Stimulated activated CD4-positive, alpha-beta T cell treated with anti-CD3 and anti-CD28 coated beads, Interleukin-2, amount 100 ng/mL, for 48 hours (primary cell): ENCODE data around the gene SLC24A4.
"Not testable (repeated sequence)": the region's sequence is repeated elsewhere in the genome, so short reads cannot be mapped to it uniquely, and the experiment has no call there.

Experiments
- DNase-seq, 2 donors: peaks; one replicate each; pipeline ENCODE4 v3.0.0-alpha.2; 2020

Gene SLC24A4

DNA sequence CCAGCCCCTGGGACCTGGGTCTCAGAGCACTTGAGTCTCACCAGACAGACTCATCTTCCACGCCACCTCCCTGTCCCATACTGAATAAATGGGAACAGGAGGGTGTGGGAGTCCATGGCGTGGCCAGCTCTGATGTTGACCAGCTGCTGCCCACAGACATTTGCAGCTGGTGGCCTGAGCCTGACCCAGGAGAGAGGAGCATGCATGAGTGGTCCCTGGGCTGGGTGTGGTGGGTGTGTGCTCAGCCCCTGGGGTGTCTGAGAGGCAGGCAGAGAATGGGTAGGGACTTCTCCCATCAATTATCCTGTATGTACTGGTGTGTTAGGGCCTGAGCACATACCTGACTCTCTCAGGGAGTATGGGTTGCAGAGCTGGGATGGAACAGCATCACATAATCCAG, 49.3 kb downstream of the SLC24A4 start:
- no peak for DNase-seq

DNA sequence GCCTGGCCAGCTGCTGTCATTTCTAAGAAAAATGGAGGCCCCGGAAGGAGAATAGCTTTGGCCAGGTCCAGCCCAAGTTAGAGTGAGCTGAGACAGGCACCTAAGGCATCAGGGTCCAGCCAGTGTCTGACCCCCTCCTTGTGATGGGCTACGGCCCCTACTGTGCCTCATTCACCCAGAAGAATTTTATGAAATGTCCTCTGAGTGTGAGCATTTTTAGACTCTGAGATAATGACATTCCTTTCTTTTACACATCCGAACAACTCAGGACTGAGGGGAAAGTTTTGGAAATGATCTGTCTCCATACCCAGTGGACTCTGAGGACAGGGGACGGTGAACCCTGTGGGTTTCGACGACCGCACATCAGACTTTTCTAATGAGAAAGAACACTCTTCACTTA, 50.4 kb downstream of the SLC24A4 start:
- no peak for DNase-seq

DNA sequence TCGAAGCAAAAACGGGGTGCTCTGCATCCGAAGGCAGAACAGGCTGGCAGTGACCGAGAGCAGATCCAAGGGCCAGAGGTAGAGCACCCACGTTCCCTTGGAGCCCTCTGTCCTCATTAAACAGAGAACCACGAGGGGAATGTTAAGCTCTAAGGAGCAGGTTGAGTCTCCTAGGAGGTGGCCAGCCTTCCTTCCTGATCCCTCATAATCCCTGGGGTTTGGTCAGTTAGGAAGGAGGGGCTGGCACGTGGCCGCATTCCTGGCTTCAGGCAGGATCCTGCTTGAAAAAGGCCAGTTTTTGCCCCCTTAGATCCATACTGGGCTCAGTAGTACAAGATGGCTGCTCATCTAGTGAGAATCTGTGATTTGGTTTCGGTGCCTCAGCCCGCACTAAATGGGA, 57.2 kb downstream of the SLC24A4 start:
- DNase-seq: no peak

DNA sequence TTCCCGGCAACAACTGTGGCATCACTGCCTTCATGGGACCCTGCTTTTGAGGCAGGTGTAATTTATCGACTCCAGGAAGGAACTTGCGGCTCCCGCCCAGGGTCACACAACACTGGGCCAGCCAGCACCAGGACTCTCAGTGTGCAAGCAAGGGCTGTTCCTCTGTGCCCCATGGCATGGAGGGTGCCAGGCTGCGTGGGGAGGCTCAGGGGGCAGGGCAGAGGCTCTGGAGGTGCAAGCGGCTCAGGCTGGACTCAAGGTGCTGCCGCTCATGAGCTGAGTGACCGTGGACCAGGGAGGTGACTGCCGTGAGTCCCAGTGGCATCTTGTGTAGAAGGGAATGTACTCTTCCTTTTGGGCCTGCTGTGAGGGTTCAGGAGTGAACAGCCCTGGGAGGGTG, 57.6 kb downstream of the SLC24A4 start:
- DNase-seq: no peak

DNA sequence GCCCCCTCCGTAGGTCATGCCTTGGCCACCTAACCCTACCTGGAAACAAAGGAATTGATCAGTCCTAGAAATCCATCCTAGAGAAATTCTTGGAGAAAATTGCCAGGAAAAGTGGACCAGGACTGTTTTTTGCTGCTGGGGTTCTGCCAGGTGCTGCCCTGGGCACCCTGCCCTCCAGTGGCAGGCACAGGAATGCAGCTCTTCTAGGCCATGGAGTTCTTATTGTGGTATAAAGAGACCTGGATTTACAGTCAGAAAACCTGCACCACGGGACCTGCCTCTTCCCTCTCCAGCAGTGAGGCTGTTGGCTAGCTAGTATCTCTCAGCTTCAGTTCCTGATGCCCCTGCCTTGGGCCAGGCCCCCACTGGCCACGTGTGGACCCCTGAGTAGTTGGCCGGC, 59.7 kb downstream of the SLC24A4 start:
- DNase-seq: no peak

DNA sequence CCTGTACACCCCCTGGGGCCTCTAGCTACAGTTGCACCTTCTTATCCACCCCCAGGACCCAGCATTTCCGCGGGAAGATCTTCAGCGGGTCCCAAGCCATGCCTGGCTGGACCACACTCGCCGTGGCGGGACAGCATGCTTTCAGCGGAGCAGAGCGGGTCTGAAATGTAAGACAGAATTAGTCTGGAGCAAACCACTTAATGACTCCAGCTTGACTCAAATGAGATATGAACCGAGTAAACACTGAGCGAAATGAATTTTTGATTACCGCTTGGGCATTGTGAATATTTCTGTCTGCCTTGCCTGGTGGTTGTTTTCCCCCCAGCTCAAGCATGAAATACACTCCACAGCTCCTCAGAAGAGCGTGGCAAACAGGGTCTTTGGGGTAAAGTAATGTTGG, 60.8 kb downstream of the SLC24A4 start:
- no peak for DNase-seq

DNA sequence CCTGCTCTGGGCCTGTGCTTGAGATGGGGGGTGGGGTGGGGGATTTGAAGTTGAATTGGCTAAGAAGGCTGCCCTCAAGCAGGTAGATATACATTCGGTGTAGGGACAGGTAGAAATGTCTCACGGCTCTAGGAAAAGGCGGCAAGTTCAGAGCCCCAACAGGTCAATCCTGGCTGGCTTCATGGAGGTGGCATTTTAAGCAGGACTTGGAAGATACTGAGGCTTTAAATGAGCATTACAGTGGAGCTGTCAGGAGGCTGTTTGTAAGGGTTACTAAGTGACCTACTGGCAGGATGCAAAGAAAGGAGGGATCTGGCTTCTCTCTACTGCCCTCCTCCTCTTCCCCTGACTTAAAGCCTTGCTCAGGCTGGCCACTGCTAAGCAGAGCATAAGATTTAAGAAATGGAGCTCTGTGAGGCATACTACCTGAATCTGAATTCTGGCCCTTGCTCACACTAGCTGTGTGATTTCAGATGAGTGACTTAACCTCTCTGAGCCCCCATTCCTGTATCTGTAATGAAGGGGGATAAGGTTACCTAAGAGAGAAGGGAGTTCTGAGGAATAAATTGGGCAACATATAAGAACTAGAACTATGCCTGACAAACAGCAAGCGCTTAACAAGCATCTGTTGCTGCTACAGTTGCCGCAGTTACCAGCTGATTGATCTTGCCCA, 61.6 kb downstream of the SLC24A4 start:
- DNase-seq: no peak

DNA sequence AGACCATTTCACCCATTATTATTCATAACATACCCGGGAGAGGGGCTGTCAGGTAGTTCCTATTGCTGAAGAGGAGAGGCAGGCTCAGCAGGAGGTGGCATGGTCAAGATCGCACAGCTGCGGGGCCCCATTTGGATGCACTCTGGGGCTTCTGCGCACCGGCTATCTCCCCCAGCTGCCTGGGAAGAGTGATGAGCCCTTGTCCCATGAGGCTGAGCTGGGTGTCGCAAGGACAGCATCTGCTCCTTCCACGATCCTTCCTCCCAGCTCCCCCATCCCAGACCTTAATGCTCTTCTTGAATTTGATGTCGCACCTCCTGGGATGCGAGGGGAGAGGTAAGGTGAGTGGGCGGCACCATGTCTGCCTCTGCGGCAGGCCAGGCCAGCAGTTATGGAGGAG, 62.6 kb downstream of the SLC24A4 start:
- DNase-seq: no peak

DNA sequence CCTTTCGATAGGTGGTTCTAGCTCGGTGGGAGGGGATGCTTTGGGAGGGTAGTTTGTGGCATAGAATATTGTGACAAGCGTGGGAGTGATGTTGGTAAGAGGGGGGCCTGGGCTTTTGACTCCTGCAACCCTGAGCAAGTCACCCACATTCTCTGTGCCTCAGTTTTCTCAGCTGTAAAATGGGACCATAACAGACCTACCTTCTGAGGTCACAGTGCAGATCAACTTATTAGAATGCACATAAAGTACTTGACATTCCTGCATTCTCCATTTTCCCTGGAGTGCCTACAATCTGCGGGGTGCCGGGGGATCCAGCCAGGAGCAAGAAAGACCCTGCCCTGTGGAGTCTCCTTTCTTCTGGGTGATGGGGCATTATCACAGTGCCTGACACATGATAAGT, 63.2 kb downstream of the SLC24A4 start:
- no peak for DNase-seq

DNA sequence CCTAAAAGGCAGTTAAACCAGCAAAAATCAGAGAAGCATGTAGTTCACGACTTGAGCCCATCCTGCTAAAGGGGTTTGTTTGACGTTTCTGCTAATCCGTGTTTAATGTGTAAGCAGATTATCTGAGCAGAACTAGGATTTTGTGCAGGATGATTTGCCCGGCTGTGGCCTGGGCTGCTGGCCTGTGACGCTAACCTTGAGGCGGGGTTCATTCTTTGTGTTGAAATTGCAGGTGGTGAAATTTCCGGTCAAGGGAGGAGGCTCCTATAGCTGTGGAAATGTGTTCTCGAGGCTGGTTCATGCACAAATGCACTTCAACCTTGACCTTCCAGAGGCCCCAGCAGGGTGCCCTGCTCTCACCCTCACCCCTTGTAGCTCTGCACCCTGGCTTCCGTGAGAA, 63.7 kb downstream of the SLC24A4 start:
- DNase-seq: no peak

DNA sequence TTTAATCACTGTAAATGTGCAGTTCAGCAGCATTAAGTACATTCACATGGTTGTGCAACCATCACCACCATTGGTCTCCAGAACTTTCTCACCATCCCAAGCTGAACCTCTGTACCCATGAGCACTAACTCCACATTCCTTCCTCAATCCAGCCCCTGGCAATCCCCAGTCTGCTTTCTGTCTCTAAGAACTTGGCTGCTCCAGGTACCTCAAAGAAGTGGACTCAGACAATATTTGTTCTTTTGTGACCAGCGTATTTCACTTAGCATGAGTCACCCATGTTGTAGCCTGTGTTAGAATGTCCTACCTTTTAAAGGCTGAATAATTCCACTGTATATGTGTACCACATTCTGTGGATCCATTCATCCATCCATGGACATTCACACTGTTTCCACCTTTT, 64.6 kb downstream of the SLC24A4 start:
- DNase-seq: no peak

DNA sequence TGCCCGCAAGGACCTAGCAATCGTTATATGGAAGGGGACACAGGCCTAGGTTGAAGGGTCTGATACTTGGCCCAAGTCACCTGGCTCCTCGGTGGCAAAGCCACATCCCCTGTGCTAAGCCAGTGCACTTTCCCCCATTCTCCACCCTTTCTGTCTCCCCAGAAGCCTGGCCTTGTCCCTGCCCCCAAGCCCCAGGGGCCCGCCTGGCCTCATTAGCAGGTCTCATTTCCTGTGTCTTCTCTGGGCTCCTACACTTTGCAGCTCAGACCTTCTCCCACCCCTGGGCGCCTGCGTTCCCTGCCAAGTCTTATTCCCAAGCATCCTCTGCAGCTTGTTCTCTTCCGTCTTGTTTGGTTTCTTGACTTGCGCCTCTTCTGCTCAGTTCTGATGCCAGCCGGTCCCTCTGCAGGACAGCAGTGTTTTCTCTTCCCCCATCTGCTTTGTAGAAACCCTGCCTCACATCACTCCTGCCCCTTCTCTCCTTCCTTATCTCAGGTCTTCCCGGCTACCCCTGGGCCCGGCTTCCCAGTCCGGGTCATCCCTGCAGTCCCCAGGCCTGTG, 66.7 kb downstream of the SLC24A4 start:
- DNase-seq: no peak

DNA sequence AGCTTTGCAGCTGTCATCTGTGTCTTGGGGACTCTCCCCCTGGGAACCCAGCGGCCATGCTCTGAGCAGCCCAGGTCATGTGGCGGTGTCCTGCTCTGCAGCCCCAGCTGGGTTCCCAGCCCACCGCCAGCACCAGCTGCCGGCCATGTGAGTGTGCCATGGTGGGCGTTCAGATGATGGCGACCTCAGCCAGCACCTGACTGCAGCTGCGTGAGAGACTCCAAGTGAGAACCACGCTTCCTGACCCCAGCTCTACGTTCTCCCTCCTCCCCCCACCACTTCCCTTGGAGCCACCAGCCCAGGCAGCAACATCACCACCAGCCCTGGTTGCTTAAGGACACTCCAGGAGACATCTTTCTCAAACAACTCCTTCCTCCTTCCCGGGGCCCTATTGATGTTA, 68.8 kb downstream of the SLC24A4 start:
- no peak for DNase-seq

DNA sequence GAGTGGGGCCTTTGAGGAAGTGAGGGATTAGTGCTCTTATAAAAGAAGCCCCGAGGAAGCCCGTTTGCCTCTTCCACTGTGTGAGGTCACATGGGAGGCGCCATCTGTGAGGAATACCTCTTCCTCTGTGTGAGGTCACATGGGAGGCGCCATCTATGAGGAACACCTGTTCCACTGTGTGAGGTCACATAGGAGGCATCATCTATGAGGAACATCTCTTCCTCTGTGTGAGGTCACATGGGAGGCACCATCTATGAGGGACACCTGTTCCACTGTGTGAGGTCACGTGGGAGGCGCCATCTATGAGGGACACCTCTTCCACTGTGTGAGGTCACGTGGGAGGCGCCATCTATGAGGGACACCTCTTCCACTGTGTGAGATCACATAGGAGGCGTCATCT, 69.7 kb downstream of the SLC24A4 start:
- DNase-seq: no peak

DNA sequence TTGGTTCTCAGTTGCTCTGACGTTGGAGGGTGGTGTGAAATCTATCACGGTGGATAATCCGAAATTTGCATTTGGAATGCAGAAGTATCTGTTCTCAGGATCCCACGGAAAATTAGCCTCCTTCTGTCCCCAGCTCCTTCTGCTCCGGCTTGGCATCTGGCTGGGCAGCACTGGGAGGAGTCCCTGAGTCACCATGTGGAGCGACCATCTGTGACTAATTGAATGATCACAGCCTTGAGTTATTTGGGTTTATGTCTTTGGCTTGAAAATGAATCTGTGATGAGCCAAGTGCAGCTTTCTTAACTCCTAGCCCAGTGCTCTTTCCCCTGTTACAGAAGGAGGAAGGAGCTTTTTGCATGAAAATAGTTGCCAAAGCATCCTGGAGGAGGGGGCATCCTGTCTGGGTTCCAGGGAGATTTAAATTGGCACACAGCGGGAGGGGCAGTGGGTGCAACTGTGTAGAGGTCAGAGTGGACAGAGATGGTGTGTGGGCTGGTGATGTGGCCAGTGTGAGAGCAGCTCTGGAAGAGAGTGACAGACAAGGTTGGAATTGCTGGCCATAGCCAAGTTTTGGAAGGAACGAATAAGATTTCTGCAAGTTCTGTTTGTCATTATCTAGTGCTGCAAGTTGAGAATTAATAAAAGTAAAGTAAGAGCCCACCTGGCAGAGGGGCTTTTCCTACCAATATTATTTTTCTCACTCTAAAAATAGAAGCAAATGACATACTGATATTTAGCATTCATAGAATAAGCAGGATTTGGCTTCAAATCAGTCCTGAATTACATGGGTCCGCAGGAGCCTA, 74.4 kb downstream of the SLC24A4 start:
- DNase-seq: no peak

DNA sequence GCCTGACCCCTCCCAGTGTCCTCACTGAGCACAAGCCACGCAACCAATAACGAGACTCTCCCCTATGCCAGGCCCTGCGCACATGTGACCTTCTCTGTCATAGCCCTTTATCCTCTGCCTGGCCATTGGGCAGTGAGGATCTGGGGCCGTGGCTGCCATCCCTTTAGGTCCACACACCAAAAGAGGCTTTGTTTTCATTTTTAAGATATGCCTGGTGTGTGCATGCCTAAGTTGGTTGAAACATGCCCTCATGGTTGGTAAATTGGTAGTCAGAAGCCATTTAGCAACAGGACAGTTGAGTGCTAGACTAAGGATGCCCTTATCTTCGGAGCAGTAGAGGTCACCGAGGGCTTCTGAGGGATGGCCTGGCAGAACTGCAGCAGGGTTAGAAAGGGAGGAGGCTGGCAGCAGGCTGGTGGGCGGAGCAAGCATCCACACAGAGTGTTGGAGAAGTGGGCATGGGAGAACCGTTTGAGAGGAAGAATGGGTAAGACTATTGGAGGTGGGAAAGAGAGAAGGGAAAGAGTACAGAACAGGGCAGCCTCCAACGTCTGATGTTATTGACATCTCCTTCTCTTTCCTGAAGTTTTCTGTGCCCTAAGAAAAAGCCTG, 75.1 kb downstream of the SLC24A4 start:
- no peak for DNase-seq

DNA sequence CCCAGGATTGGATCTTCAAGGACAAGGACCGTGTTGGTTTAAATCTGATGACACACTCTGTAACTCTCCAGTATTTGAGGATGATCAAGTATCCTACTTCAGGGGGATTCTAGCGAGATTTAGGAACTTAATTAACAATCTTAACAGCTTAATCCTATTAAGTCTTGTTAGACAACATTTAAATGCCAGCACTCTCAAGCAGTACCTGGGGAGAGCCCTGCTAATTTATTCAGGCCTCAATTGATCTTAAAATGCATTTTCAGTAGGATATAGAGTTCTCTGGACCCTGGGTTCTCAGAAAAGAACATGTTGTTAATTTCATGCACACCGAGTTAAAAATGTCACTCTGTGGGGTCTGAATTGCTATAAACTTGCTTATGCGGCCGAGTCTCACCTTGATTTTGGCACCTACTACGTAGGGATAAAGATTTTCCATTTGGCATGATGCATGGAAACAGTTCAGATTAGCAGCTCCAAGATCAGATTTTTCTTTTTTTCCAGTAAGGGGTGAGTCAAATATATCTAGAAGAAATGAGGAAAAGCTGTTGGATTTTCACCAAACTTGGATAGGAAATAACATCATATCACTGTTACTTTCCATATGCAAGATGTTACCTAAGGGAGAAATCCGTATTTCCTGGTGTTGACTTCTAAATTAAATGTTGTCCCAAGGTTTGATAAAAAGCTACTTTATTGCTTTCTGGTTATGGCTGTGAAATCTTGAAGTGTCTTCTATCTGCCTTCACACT, 76.1 kb downstream of the SLC24A4 start:
- no peak for DNase-seq

DNA sequence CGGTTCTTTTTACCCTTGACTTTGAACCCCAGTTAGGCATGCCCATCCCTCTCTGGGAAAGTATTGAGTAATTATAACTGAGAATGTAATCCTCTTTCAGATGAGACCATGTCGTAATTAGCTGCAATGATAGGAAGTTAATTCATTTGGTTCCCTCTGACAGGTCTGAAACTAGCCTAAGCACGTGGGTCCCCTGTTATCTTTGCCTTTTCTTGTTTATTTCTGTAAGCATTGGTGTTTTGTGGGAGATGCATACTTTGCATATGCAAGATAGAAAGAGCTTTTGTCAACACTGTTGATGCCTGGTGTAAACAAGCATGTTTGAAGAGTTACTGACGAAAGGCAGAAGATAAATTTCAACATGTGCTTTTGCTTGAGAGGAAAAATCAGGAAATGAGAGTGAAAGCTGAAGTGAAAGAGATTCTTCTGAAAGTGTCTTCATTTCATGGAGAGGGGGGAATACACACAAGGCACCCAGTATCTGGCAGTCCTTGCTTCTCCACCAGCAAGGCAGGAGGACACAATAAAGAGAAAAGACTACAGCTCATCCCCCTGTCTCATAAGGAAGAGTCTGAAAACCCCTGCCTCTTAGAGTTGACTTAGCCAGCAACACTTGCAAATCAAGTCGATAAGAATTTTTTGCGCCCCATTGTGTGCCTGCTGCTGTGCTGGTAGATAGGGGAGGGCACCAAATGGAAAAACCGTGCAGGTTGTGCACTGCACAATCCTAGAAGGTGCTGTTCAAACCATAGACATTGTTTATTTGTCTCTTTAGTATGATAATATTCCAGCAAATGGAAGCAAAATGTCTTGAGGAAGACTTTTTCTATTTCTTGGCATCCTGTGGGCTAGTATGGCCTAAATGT, 77.8 kb downstream of the SLC24A4 start:
- DNase-seq: no peak

DNA sequence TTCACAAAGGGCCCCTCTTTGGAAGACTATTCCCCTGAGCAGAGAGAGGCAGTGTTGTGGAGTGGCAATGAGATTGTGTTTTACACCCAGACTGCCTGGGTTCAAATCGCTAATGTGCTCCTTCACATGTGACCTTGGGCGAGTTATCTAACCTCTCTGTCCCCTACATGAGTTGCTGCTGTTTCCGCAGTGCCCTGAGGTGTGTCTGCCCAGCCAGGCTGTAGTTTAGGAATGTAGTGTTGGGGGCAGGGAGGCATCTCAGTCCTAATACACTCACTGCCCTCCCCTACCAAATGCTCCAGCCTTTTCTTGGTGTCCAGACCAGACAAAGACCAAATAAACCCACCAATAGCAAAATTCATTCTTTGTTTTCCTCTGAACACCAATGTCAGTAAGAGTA, 78.6 kb downstream of the SLC24A4 start:
- DNase-seq: no peak

DNA sequence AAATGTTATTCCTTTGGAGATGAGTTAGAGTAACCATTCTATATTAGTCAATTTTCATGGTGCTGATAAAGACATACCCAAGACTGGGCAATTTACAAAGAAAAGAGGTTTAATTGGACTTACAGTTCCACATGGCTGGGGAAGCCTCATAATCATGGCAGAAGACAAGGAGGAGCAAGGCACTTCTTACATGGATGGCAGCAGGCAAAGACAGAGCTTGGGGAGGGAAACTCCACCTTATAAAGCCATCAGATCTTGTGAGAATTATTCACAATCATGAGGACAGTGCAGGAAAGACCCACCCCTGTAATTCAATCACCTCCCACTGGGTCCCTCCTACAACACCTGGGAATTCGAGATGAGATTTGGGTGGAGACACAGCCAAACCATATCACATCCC, 79.5 kb downstream of the SLC24A4 start:
- DNase-seq: not testable (repeated sequence)

DNA sequence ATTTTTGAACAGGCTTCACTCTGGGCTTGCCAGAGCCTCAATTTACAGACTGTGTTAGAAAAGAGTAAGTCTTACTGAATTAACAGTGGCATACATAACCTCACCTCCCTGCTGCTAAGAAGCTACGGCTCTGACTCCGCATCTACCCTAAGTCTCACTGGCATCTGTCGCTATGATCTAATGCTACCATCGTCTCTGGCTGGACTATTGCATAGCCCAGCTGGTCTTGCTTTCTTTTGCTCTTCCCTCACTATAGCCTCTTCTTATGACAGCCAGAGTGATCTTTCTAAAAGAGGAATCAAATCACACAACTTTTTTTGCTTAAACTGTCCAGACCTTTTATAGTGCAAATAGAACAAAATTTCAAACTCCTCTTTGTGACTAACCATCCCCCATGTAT, 81.1 kb downstream of the SLC24A4 start:
- DNase-seq: no peak

DNA sequence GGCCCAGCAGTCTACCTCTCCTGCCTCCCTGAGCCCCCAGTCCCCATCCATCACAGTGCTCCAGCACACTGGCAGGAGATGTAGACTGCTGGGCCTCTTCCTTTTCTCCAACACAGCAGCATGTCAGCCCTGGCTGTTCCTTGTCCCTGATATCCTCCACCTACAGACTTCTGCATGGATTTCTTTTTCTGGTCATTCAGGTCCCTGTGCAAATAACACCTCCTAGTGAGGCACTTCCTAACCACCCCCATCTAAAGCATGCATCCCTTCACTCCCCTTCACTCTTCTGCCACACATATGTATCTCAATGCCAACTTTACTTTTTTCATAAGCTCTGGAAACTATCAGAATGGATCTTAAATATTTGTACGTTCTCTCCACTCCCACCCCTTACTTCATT, 81.5 kb downstream of the SLC24A4 start:
- DNase-seq: no peak
